ENCODE measurements around the gene ASCC1. TPM values are rescaled to one million over a fixed set of nuclear protein-coding genes. Genes with fewer than 3 reads are reported as not detected.

ASCC1 gene
- total RNA-seq, 1 donor from 2014 or later: 33.3 TPM

- Mint-ChIP-seq H3K4me1 (ENCODE audit: low read depth, unreplicated experiment) (no peaks in the 10 kb centered on the region), H3K9me3 (ENCODE audit: unreplicated experiment) (no peaks in the 10 kb centered on the region), H3K27me3 (ENCODE audit: unreplicated experiment) (no peaks in the 10 kb centered on the region), H3K36me3 (ENCODE audit: unreplicated experiment) (peaks cover 3% of the 10 kb centered on the region), H3K4me3 (ENCODE audit: unreplicated experiment) (no peak overlapping the region), H3K27ac (ENCODE audit: unreplicated experiment) (no peak overlapping the region)
- no peak for DNase-seq
- no peak for TF ChIP-seq CTCF (IDR thresholded peaks at IDR 0.05; ENCODE audit: partially characterized antibody, unreplicated experiment)
These were observed 19.6 kb upstream of the ASCC1 start for GRCh38 chr10:72235544-72236279.

DNA sequence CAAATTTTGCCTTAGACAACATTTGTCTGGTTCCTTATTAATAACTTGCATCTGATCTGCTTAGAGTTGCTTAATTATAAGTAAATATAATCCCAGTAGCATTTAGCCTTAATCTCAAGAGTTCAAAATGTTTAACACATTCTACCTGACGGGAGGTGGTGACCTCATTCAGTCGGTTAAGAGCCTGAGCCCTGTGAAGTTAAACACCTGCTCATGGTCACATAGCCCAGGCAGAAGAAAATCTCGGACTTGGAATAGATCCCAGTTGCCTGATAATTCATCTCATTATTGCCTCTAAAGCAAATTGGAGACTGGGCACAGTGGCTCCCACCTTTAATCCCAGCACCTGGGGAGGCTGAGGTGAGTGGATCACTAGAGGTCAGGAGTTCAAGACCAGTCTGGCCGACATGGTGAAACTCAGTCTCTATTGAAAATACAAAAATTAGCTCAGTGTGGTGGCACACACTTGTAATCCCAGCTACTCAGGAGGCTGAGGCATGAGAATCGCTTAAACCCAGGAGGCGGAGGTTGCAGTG is 18.6 kb upstream of the ASCC1 start:
- Mint-ChIP-seq H3K4me3 (ENCODE audit: unreplicated experiment) (no peak overlapping the region), H3K36me3 (ENCODE audit: unreplicated experiment) (peaks cover 4% of the 10 kb centered on the region), H3K27ac (ENCODE audit: unreplicated experiment) (no peak overlapping the region), H3K27me3 (ENCODE audit: unreplicated experiment) (no peaks in the 10 kb centered on the region), H3K9me3 (ENCODE audit: unreplicated experiment) (no peaks in the 10 kb centered on the region), H3K4me1 (ENCODE audit: low read depth, unreplicated experiment) (no peaks in the 10 kb centered on the region)
- no peak for DNase-seq
- TF ChIP-seq CTCF (IDR thresholded peaks at IDR 0.05; ENCODE audit: partially characterized antibody, unreplicated experiment): no peak

DNA sequence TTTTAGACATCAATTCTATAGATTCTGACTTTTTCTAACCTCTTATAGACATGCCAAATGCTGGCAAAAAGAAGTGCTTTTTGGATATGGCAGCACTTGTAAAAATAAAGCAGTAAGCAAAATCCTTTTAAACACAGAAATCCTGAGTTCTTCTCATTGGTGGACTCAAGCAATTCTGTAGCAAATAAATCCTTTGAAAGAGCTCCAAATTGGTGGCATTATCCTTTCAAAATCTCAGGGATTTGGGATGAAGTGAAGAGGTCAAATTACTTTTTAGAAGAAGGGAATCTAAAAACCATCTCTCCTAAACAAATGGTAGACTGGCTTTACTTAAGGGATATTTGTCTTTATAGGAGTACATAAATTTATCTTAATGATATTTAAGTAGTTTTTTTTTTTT is 17.5 kb upstream of the ASCC1 start:
- DNase-seq: no peak
- Mint-ChIP-seq H3K4me3 (ENCODE audit: unreplicated experiment) (no peak overlapping the region), H3K27me3 (ENCODE audit: unreplicated experiment) (no peaks in the 10 kb centered on the region)

DNA sequence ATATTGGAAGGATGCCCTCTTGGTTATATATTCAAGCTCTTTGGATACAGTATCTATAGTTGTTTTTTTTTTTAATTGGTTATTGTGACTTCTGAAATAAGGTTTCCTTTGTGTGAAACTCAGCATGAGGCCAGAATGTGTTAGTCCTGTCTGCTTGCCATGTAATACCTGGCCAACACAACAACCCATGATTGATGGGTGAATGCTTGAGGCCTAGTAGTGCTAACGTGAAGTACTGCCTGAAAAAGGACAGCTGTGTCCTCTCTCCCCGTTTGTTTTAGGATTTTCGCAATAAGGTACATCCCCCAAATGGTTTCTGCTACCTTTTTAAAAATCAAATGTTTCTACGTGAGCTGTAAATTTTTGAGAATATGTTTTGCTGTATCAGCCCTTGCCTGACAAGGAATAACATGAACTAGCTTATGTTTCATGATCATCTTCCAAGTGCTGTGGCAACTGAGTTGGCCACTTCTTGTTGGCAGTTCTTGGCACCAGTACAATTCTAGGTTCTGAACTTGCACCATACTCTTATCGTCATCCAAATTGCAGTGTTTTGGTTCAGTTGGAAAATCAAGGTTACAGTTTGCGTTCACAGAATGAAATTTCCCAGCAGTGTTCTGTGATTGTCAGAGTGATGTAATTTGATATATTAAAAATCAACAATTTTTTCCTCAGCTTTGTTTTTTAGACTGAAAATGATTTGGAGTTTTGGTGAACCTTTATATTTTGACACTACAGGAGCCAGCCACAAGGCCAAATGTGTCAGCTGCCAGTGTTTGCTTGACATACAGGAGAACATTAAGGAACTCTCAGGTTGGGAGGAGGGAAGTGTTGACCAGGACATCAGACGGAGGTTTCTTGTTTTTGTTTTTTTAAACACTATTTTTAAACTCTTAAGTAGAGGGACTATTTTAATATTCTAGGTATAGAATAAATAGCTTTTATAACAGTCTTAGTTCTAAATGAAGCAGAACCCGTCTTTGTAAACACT is 13.5 kb upstream of the ASCC1 start:
- no peak for TF ChIP-seq CTCF (IDR thresholded peaks at IDR 0.05; ENCODE audit: partially characterized antibody, unreplicated experiment)
- no peaks in the 10 kb centered on the region for H3K9me3 Mint-ChIP-seq (ENCODE audit: unreplicated experiment)
- no peak overlapping the region for H3K4me3 Mint-ChIP-seq (ENCODE audit: unreplicated experiment)
- H3K27me3 Mint-ChIP-seq (ENCODE audit: unreplicated experiment): no peaks in the 10 kb centered on the region
- peaks cover 4% of the 10 kb centered on the region for H3K36me3 Mint-ChIP-seq (ENCODE audit: unreplicated experiment)
- H3K27ac Mint-ChIP-seq (ENCODE audit: unreplicated experiment): no peak overlapping the region
- peaks cover 4% of the 10 kb centered on the region for H3K4me1 Mint-ChIP-seq (ENCODE audit: low read depth, unreplicated experiment)
- DNase-seq: no peak

More for the DNA sequence above, 17.5 kb upstream of the ASCC1 start:
- peaks cover 4% of the 10 kb centered on the region for H3K4me1 Mint-ChIP-seq (ENCODE audit: low read depth, unreplicated experiment)
- peaks cover 4% of the 10 kb centered on the region for H3K36me3 Mint-ChIP-seq (ENCODE audit: unreplicated experiment)
- H3K27ac Mint-ChIP-seq (ENCODE audit: unreplicated experiment): no peak overlapping the region
- H3K9me3 Mint-ChIP-seq (ENCODE audit: unreplicated experiment): no peaks in the 10 kb centered on the region
- no peak for TF ChIP-seq CTCF (IDR thresholded peaks at IDR 0.05; ENCODE audit: partially characterized antibody, unreplicated experiment)

Measured in glutamatergic neuron (in vitro differentiated cells).